ENCODE measurements around the gene THYN1. TPM values are rescaled to one million over a fixed set of nuclear protein-coding genes. Genes with fewer than 3 reads are reported as not detected.

THYN1 gene
- total and polyA plus RNA-seq, 2 of the 13 experiments (the other 11 are each of a cell fraction or from before 2014, with no cell fraction given), result 36.1 to 87.6 TPM

- intact Hi-C loops (cut with micrococcal nuclease; ENCODE audit: unreplicated experiment) (loop anchor here (2.0 kb wide), 1 partner anchor 28 kb away; the partner anchor contains the start of gene VPS26B), in situ Hi-C loops (cut with HindIII; ENCODE audit: extremely low pct_ligation_motif_present, low pct_unique_long_range_greater_than_20kb) (no loop called here)
- DNase-seq (ENCODE audit: low spot score), result no peak
- Histone ChIP-seq H3K27me3 (ENCODE audit: control insufficient read depth in 1 of 2, insufficient read depth in 2 of 2, low read length in 2 of 2) (no peaks in the 10 kb centered on the region), H3K4me1 (ENCODE audit: insufficient read depth, low read length) (peaks cover 24% of the 10 kb centered on the region), H3K4me2 (ENCODE audit: low read depth, low read length) (peak overlapping the region; percentile 73), H4K20me1 (ENCODE audit: insufficient read depth, low read length) (no peaks in the 10 kb centered on the region), H3K36me3 (replicated peaks in 1 of 2; ENCODE audit: control insufficient read depth in 1 of 2, insufficient read depth in 2 of 2, low read length in 2 of 2) (peaks cover 9 to 34% of the 10 kb centered on the region in 2 experiments; a peak in 4 of 5 replicates), H2AFZ (ENCODE audit: low read length) (peak overlapping the region; percentile 98), H3K4me3 (replicated peaks in 1 of 3; ENCODE audit: insufficient read depth in 1 of 3, low read depth in 2 of 3, low read length in 3 of 3) (peak overlapping the region; percentile 75 to 98 (median 86)), H3K27ac (ENCODE audit: extremely low read length, insufficient read depth, low read length) (peak overlapping the region; percentile 61), H3K9me3 (ENCODE audit: low read length) (no peaks in the 10 kb centered on the region), H3K9ac (ENCODE audit: insufficient read depth, low read depth, low read length) (peak overlapping the region; percentile 71), H3K79me2 (ENCODE audit: insufficient read depth, low read length) (peaks cover 21% of the 10 kb centered on the region)
- 11% methylated on average over 21 of the region's 27 CpGs for WGBS (ENCODE audit: low lambda C conversion rate)
- BruUV-seq (replicated peaks), result TSS peak; percentile 68
- POLR2A ChIA-PET, result interaction anchor here (0.9 to 1.8 kb wide), 2 partner anchors 28 kb away, joined by 4 to 12 read pairs; partner anchors contain the start of genes NCAPD3 and VPS26B
- peak; percentile 42 for ATAC-seq
- no peak for FAIRE-seq
- CTCF ChIA-PET (ENCODE audit: low intra/inter-chr PET ratio, low total read pairs), result no interaction called here
- TF ChIP-seq KDM1A (CRISPR knock-in tag; IDR thresholded peaks at IDR 0.05), result no peak
- no peak for TF ChIP-seq ZBTB3 (CRISPR knock-in tag; IDR thresholded peaks at IDR 0.05; ENCODE audit: borderline replicate concordance, low read depth)
- no peak for TF ChIP-seq TCF7L2 (IDR thresholded peaks at IDR 0.05; ENCODE audit: low read depth, low read length)
- TF ChIP-seq SAFB2 (CRISPR knock-in tag; IDR thresholded peaks at IDR 0.05; ENCODE audit: borderline replicate concordance, low read depth), result no peak
- 0 out of 2 replicates have a peak, but pooled peaks have one; percentile 11 for TF ChIP-seq RNF219 (CRISPR knock-in tag; IDR thresholded peaks at IDR 0.05)
- 0 out of 2 replicates have a peak, but pooled peaks have one; percentile 30 for TF ChIP-seq ZNF234 (CRISPR knock-in tag; conservative IDR thresholded peaks at IDR 0.05)
- TF ChIP-seq FOXA3 (CRISPR knock-in tag; IDR thresholded peaks at IDR 0.05), result no peak
- TF ChIP-seq, protein P1, sequence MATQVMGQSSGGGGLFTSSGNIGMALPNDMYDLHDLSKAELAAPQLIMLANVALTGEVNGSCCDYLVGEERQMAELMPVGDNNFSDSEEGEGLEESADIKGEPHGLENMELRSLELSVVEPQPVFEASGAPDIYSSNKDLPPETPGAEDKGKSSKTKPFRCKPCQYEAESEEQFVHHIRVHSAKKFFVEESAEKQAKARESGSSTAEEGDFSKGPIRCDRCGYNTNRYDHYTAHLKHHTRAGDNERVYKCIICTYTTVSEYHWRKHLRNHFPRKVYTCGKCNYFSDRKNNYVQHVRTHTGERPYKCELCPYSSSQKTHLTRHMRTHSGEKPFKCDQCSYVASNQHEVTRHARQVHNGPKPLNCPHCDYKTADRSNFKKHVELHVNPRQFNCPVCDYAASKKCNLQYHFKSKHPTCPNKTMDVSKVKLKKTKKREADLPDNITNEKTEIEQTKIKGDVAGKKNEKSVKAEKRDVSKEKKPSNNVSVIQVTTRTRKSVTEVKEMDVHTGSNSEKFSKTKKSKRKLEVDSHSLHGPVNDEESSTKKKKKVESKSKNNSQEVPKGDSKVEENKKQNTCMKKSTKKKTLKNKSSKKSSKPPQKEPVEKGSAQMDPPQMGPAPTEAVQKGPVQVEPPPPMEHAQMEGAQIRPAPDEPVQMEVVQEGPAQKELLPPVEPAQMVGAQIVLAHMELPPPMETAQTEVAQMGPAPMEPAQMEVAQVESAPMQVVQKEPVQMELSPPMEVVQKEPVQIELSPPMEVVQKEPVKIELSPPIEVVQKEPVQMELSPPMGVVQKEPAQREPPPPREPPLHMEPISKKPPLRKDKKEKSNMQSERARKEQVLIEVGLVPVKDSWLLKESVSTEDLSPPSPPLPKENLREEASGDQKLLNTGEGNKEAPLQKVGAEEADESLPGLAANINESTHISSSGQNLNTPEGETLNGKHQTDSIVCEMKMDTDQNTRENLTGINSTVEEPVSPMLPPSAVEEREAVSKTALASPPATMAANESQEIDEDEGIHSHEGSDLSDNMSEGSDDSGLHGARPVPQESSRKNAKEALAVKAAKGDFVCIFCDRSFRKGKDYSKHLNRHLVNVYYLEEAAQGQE (IDR thresholded peaks at IDR 0.05; ENCODE audit: borderline replicate concordance in 1 of 2, low read depth in 1 of 2, low read length in 2 of 2), result peak in 1 of 2 experiments; percentile 54; a peak in 1 of 4 replicates
- TF ChIP-seq PRMT3 (CRISPR knock-in tag; IDR thresholded peaks at IDR 0.05; ENCODE audit: borderline replicate concordance, low read depth), result no peak
- peak; percentile 45; the same call in 1 of the 2 replicates for TF ChIP-seq CHD2 (IDR thresholded peaks at IDR 0.05; ENCODE audit: low read depth, low read length)
- TF ChIP-seq FUBP1 (CRISPR knock-in tag; IDR thresholded peaks at IDR 0.05; ENCODE audit: borderline replicate concordance), result no peak
Observed at GRCh38 chr11:134252346-134253187, 585 bp downstream of the THYN1 start.
